Bladder microvascular endothelial cell (primary cell): ENCODE measurements around the gene CCL14. TPM values are rescaled to one million over a fixed set of nuclear protein-coding genes. Genes with fewer than 3 reads are reported as not detected.

ENCODE experiments used
- total RNA-seq: library from RNA; depleted of rRNA; stranded (reverse); fragments of >200 nt; gene quantifications from 2 replicates; pipeline ENCODE4 v1.2.3, GENCODE V29; 2014

The CCL14 gene
- 4.4 and 11.5 TPM in 2 replicates for total RNA-seq

DNA sequence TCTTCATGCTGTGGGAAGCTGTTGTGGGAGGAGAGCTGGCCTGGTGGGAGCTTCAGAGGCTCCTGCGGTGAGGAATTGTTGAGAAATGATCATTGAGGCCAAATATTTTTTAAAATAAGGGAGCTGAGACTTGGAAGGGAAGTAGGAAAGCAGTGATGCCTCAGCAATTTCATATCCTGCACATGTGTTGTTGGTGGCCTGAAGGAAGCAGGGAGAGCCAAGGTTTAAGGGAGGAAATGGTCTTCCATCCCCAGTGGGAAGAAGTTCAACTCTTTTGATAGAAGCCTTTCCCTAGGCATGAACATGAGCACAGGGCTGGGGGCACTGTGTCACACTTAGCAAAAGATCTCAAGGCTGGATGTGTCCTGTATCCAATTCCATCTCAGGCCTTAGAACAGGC is at the start of gene CCL14:
CCL14 (minus strand) TSS at position 87 of the 400 bp plus-strand sequence; CDS start at position 7, 80 bp downstream.

DNA sequence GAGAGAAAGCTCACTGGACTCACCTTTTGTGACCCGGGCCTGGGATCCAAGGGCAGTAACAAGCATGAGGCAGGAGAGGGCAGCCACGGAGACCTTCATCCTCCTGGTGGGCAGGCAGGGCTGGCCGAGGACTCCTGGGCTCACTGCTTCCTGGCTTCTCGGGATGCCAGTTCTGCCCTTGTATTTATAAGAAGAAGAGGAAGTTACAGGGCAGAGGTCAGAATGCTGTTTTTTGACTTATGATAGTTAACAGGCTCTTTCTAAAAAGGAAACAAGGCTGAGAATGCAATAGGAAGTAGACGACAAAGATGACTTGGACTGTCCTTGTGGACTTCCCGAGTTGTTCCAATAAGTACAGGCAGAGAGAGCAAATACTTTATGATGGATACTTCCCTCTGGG is 31.3 kb upstream of the CCL14 start, which contains the start of gene CCL23:
CCL23 (minus strand) TSS at position 174 of the 400 bp plus-strand sequence; CDS start at position 99, 75 bp downstream.

DNA sequence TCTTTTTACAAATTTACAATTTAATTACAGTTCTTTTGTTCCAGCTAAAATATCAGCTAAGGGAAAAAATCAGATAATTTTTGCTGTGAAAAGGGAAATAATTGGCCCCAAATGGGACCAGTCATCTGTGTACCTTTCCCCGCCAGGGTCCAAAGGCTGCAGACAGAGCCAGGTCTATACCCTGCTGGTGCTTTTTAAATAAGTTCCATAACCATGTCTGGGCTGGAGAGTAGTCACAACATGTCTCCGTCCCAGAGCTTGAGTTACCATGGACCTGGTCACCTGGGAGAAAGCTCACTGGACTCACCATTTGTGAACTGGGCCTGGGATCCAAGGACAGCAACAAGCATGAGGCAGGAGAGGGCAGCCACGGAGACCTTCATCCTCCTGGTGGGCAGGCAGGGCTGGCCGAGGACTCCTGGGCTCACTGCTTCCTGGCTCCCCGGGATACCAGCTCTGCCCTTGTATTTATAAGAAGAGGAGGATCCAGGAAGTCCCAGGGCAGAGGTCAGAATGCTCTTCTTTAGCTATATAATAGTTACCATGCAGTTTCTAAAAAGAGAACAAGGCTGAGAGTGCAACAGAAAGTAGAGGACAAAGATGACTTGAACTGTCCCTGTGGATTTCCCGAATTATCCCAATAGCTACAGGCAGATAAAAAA is 14.7 kb upstream of the CCL14 start, which contains the start of gene CCL15:
CCL15 (minus strand) TSS at position 444 of the 662 bp plus-strand sequence; CDS start at position 383, 61 bp downstream.

DNA sequence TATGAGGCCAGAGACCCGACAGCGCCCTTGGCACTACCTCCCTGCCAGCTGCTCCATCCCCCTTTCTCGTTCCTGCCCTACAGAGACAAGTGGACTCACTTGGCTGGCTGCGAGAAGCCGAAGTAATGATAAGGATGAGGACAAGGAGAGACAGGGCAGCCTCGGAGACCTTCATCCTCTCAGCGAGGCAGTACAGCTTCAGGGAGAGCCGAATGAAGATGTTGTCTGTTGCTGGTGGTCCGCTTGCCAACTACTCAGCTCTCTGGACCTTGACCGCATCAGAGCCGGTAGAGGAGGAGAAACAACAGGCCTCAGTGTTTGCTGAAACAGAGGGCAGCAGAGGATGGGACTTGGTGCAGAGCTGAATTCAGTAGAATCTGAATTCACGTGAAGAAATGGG is 5.3 kb downstream of the CCL14 start, which contains the start of gene CCL16:
CCL16 (minus strand) TSS at position 252 of the 400 bp plus-strand sequence; CDS start at position 175, 77 bp downstream.

DNA sequence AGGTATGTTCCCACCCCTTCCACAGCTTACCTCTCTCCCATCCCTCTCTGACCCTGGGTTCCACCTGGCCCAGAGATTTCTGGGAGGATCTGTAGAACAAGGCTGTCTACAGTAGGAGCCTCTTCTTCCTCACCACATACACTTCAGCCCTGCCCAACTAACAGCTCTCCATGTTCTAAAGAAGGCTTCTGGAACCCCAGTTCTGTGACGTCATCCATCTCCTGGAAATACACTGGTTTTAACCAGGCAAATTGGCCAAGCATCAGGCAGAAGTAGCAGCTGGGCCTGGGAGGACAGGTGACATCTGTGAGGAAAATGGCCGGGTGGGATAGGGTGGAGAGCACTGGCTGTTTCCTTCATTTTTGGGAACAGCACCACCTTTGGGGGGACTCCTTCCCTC is 43.0 kb downstream of the CCL14 start, which contains the start of gene LYZL6:
LYZL6 (minus strand) TSS at position 177 of the 400 bp plus-strand sequence. CDS start 4,357 bp downstream, outside the sequence.

Other genes starting within 250 kb of the CCL14 start
- not detected in 2 replicates for gene GAS2L2, start 233.5 kb downstream of the CCL14 start, total RNA-seq
- not detected in 2 replicates for gene C17orf50, start 225.8 kb downstream of the CCL14 start, total RNA-seq
- gene MMP28, start 191.1 kb downstream of the CCL14 start, total RNA-seq: 11.0 and 11.3 TPM in 2 replicates
- gene TAF15, start 177.2 kb downstream of the CCL14 start, total RNA-seq: 41.4 and 138 TPM in 2 replicates
- not detected in 2 replicates for gene HEATR9, start 117.8 kb downstream of the CCL14 start, total RNA-seq
- under 0.01 and 1.8 TPM in 2 replicates for gene CCL5, start 106.4 kb downstream of the CCL14 start, total RNA-seq
- 0.19 TPM in 1 of 2 replicates, not detected in the other for gene RDM1, start 56.0 kb downstream of the CCL14 start, total RNA-seq
- gene LYZL6, start 43.0 kb downstream of the CCL14 start, total RNA-seq: not detected in 2 replicates
- 0.65 TPM in 1 of 2 replicates, not detected in the other for gene CCL16, start 5.2 kb downstream of the CCL14 start, total RNA-seq
- not detected in 2 replicates for gene CCL15, start 14.8 kb upstream of the CCL14 start, total RNA-seq
- 0.76 and 3.4 TPM in 2 replicates for gene CCL23, start 31.2 kb upstream of the CCL14 start, total RNA-seq
- gene CCL18, start 77.5 kb upstream of the CCL14 start, total RNA-seq: not detected in 2 replicates
- gene CCL3, start 103.4 kb upstream of the CCL14 start, total RNA-seq: not detected in 2 replicates
- gene CCL4, start 117.1 kb upstream of the CCL14 start, total RNA-seq: not detected in 2 replicates
- gene TBC1D3B, start 189.9 kb upstream of the CCL14 start, total RNA-seq: 0.97 and 2.6 TPM in 2 replicates
- not detected in 2 replicates for gene CCL3L1, start 210.0 kb upstream of the CCL14 start, total RNA-seq
- gene CCL4L2, start 224.3 kb upstream of the CCL14 start, total RNA-seq: not detected in 2 replicates